Peyer's patch (tissue), 4 donors: Measurements from ENCODE around the gene CPNE9. TPM values are rescaled to one million over a fixed set of nuclear protein-coding genes. Genes with fewer than 3 reads are reported as not detected.

Experiments
- DNase-seq, 3 donors: peaks; one replicate each; pipeline ENCODE4 v3.0.0-alpha.2; 2017 to 2019
- H3K27ac ChIP-seq, 4 donors: fragments of 200-600 bp; sonication (generic); one replicate each; pipeline ENCODE4 v1.5.1; 2016 to 2019
- H3K27me3 ChIP-seq, 2 donors: fragments of 200-600 bp; sonication (generic); one replicate each; pipeline ENCODE4 v1.5.1; 2019
- H3K36me3 ChIP-seq, 3 donors: fragments of 200-600 bp; sonication (generic); one replicate each; pipeline ENCODE4 v1.5.1; 2016 to 2019
- H3K4me1 ChIP-seq, 4 donors: fragments of 200-600 bp; sonication (generic); one replicate each; pipeline ENCODE4 v1.5.1; 2016 to 2019
- H3K4me3 ChIP-seq, 4 donors: fragments of 200-600 bp; sonication (generic); 1 replicate in 3 of 4; 2 replicates in 1 of 4; pipeline ENCODE4 v1.5.1; 2016 to 2019; ENCODE audit warnings: mild to moderate bottlenecking in 1 of 4
- H3K9me3 ChIP-seq, 4 donors: fragments of 200-600 bp; sonication (generic); one replicate each; pipeline ENCODE4 v1.5.1; 2016 to 2019; ENCODE audit warnings: mild to moderate bottlenecking in 1 of 4
- CTCF ChIP-seq, 6 experiments: fragments of 450-650 bp in 4 of 6; fragments of 200-600 bp in 2 of 6; sonication (generic) in 1 of 6; IDR thresholded peaks; one replicate each; pipeline ENCODE4 v1.5.1; 2017 to 2019; ENCODE audit warnings: antibody characterized with exemption in 6 of 6, mild to moderate bottlenecking in 3 of 6, moderate library complexity in 1 of 6
- POLR2A ChIP-seq, 2 donors: fragments of 450-650 bp; IDR thresholded peaks; one replicate each; pipeline ENCODE4 v1.5.1; 2017; ENCODE audit warnings: antibody characterized with exemption in 2 of 2, mild to moderate bottlenecking in 2 of 2, moderate library complexity in 2 of 2
- total RNA-seq, 4 donors: library from RNA; depleted of rRNA; stranded (reverse); fragments of >200 nt; gene quantifications; one replicate each; pipeline ENCODE4 v1.1.0, GENCODE V29; 2016

CPNE9 gene
- total RNA-seq, 4 donors from 2014 or later = not detected

GRCh38 chr3:9682096-9682495, 21.5 kb upstream of the CPNE9 start:
- TF ChIP-seq CTCF (IDR thresholded peaks at IDR 0.05) = no peak
- no peak for TF ChIP-seq POLR2A (IDR thresholded peaks at IDR 0.05)
- Histone ChIP-seq H3K27me3 (no peaks in the 10 kb centered on the region), H3K27ac (peak overlapping the region in 2 of 4 donors; percentile 50 to 55), H3K9me3 (no peaks in the 10 kb centered on the region), H3K4me3 (no peak overlapping the region), H3K4me1 (peaks cover 0 to 5% (median 0%) of the 10 kb centered on the region in 4 donors), H3K36me3 (peaks cover 0 to 100% (median 0%) of the 10 kb centered on the region in 3 donors)
- no peak for DNase-seq

GRCh38 chr3:9683426-9683825, 20.2 kb upstream of the CPNE9 start:
- H3K27me3 ChIP-seq = no peaks in the 10 kb centered on the region
- no peak for TF ChIP-seq POLR2A (IDR thresholded peaks at IDR 0.05)
- no peak for TF ChIP-seq CTCF (IDR thresholded peaks at IDR 0.05)
- no peaks in the 10 kb centered on the region for H3K9me3 ChIP-seq
- H3K4me1 ChIP-seq = peaks cover 0 to 5% (median 0%) of the 10 kb centered on the region in 4 donors
- no peak for DNase-seq
- H3K27ac ChIP-seq = no peak overlapping the region
- peaks cover 0 to 100% (median 0%) of the 10 kb centered on the region in 3 donors for H3K36me3 ChIP-seq
- H3K4me3 ChIP-seq = no peak overlapping the region

- TF ChIP-seq CTCF (IDR thresholded peaks at IDR 0.05) (no peak), POLR2A (IDR thresholded peaks at IDR 0.05) (no peak)
- Histone ChIP-seq H3K27ac (no peak overlapping the region), H3K4me3 (no peak overlapping the region), H3K27me3 (no peaks in the 10 kb centered on the region), H3K36me3 (peaks cover 0 to 100% (median 0%) of the 10 kb centered on the region in 3 donors), H3K9me3 (no peaks in the 10 kb centered on the region), H3K4me1 (peaks cover 0 to 5% (median 1%) of the 10 kb centered on the region in 4 donors)
- DNase-seq = no peak
Measured at GRCh38 chr3:9685216-9686049, 18.2 kb upstream of the CPNE9 start.

- no peak overlapping the region for H3K27ac ChIP-seq
- no peak overlapping the region for H3K4me3 ChIP-seq
- H3K27me3 ChIP-seq = no peaks in the 10 kb centered on the region
- peaks cover 0 to 100% (median 0%) of the 10 kb centered on the region in 3 donors for H3K36me3 ChIP-seq
- H3K4me1 ChIP-seq = peaks cover 0 to 5% (median 2%) of the 10 kb centered on the region in 4 donors
- TF ChIP-seq POLR2A (IDR thresholded peaks at IDR 0.05) (no peak), CTCF (IDR thresholded peaks at IDR 0.05) (no peak)
- H3K9me3 ChIP-seq = no peaks in the 10 kb centered on the region
- no peak for DNase-seq
Measured at GRCh38 chr3:9686050-9686550, 17.5 kb upstream of the CPNE9 start.

- TF ChIP-seq CTCF (IDR thresholded peaks at IDR 0.05) (no peak), POLR2A (IDR thresholded peaks at IDR 0.05) (no peak)
- no peaks in the 10 kb centered on the region for H3K27me3 ChIP-seq
- H3K4me3 ChIP-seq = no peak overlapping the region
- DNase-seq = no peak
- no peak overlapping the region for H3K27ac ChIP-seq
- H3K36me3 ChIP-seq = peaks cover 0 to 100% (median 0%) of the 10 kb centered on the region in 3 donors
- no peaks in the 10 kb centered on the region for H3K9me3 ChIP-seq
- peaks cover 0 to 5% (median 2%) of the 10 kb centered on the region in 4 donors for H3K4me1 ChIP-seq
Measured at GRCh38 chr3:9686703-9687102, 16.9 kb upstream of the CPNE9 start.
